ENCODE data around the gene POLR2L.

DNA sequence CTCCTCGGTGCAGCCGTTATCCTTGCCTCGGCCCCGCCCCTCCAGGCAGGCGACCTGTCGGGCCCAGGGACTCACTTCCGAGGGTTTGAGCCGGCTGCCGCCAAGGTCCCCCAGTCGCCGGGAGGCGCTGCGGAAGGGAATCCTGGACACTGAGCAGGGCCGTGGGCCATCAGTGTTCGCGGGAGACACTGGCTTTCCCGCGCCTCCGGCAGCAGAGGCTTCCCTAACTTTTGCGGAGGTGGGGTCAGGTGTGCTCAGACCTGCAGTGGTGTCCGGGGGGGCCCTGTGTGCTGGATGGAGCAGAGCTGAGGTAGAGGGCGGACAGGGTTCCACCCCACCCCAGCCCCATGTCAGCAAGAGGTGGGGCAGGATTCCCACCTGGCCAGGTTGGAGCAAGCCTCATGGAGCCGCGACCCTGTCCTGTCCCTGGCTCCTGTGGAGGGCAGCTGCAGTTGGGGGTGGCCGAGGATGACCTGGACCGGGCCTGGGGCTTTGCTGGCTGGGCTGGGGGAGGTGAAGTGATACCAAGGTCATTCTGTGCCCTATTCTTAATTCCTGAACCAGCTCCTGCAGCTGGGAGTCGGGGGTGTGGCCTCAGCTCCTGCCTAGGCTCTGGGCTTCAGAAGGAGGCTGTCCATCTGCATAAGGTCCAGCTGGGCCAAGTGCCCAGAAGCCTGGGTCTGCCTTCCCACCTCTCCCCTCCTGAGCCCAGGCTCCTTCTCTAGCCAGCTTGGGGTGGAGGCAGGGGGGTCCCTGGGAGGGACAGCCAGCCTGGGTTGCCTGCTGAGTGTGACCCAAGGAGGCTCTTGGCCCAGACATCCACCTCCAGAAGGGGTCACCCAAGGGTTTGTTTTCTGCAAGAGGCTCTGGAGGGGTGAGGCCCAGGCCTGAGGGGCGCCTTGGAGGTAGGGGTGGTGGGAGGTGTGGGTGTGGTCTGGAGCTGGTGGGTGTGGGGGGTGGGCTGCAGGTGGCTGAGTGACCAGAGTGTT is 8.7 kb upstream of the POLR2L start:
- TF ChIP-seq POLR2AphosphoS5 (IDR thresholded peaks at IDR 0.05), result no peak
- TF ChIP-seq, protein P1, sequence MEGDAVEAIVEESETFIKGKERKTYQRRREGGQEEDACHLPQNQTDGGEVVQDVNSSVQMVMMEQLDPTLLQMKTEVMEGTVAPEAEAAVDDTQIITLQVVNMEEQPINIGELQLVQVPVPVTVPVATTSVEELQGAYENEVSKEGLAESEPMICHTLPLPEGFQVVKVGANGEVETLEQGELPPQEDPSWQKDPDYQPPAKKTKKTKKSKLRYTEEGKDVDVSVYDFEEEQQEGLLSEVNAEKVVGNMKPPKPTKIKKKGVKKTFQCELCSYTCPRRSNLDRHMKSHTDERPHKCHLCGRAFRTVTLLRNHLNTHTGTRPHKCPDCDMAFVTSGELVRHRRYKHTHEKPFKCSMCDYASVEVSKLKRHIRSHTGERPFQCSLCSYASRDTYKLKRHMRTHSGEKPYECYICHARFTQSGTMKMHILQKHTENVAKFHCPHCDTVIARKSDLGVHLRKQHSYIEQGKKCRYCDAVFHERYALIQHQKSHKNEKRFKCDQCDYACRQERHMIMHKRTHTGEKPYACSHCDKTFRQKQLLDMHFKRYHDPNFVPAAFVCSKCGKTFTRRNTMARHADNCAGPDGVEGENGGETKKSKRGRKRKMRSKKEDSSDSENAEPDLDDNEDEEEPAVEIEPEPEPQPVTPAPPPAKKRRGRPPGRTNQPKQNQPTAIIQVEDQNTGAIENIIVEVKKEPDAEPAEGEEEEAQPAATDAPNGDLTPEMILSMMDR (IDR thresholded peaks at IDR 0.05), result no peak
